Naive B cell (primary cell): ENCODE results near the gene MBLAC1. TPM values are rescaled to one million over a fixed set of nuclear protein-coding genes. Genes with fewer than 3 reads are reported as not detected.
"Not testable (repeated sequence)": the region's sequence is repeated elsewhere in the genome, so short reads cannot be mapped to it uniquely, and the experiment has no call there.

Source experiments
- ATAC-seq, 2 donors: fragments of 150-1000 bp; cut with Tn5 transposase; 2 replicates each; pipeline ENCODE4 v1.10.0; 2021; ENCODE audit warnings: low read depth in 2 of 2, mild to moderate bottlenecking in 2 of 2, moderate library complexity in 2 of 2
- DNase-seq: peaks from one replicate; pipeline ENCODE4 v3.0.0; 2022
- H3K27ac Mint-ChIP-seq, 6 donors: one replicate each; pipeline ENCODE4 v1.8.0; 2020 to 2022; ENCODE audit warnings: mild to moderate bottlenecking in 6 of 6, mixed read lengths in 6 of 6, moderate library complexity in 5 of 6, inconsistent platforms in 2 of 6
- H3K27me3 Mint-ChIP-seq, 3 donors: one replicate each; pipeline ENCODE4 v1.8.0; 2021 to 2022; ENCODE audit warnings: mixed read lengths in 3 of 3, mild to moderate bottlenecking in 1 of 3
- H3K36me3 Mint-ChIP-seq, 2 donors: one replicate each; pipeline ENCODE4 v1.8.0; 2020 to 2022; ENCODE audit warnings: mixed read lengths in 2 of 2, inconsistent platforms in 1 of 2, mild to moderate bottlenecking in 1 of 2
- H3K4me1 Mint-ChIP-seq, 3 donors: one replicate each; pipeline ENCODE4 v1.8.0; 2020 to 2022; ENCODE audit warnings: mixed read lengths in 3 of 3, inconsistent platforms in 1 of 3, mild to moderate bottlenecking in 1 of 3, moderate library complexity in 1 of 3
- H3K4me3 Mint-ChIP-seq, 8 donors: one replicate each; pipeline ENCODE4 v1.8.0; 2020 to 2022; ENCODE audit warnings: mild to moderate bottlenecking in 8 of 8, mixed read lengths in 8 of 8, moderate library complexity in 8 of 8, inconsistent platforms in 2 of 8
- H3K9me3 Mint-ChIP-seq, 7 donors: one replicate each; pipeline ENCODE4 v1.8.0; 2020 to 2022; ENCODE audit warnings: mixed read lengths in 7 of 7, mild to moderate bottlenecking in 5 of 7, inconsistent platforms in 2 of 7, moderate library complexity in 1 of 7
- polyA plus RNA-seq, 6 donors: library from polyadenylated mRNA; unstranded; fragments of 300-500 nt; fragmentation: Illumina TruSeq; gene quantifications; one replicate each; pipeline ENCODE4 v1.2.3, GENCODE V29; 2021; ENCODE audit warnings: low read depth in 6 of 6

MBLAC1 gene
- polyA plus RNA-seq, 6 donors from 2014 or later: 1.7 to 4.2 (median 2.4) TPM

DNA sequence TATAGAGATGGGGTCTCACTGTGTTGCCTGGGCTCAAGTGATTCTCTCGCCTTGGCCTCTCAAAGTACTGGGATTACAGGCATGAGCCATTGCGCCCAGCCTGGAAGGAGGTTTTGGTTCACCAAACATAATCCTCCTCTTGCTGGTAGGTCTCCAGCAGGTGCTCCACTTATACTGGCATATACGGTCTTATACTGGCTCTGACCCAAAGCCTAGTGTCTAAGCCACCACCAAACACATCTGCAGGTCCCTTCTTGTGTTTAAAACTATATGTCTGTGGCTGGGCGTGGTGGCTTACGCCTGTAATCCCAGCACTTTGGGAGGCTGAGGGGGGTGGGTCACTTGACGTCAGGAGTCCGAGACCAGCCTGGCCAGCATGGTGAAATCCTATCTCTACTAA is 5.4 kb downstream of the MBLAC1 start:
- no peak for DNase-seq
- Mint-ChIP-seq H3K9me3 (no peaks in the 10 kb centered on the region), H3K27me3 (no peaks in the 10 kb centered on the region), H3K4me1 (peaks cover 15 to 25% (median 25%) of the 10 kb centered on the region in 3 donors), H3K36me3 (no peaks in the 10 kb centered on the region), H3K27ac (peak overlapping the region in 3 of 6 donors; percentile 67 to 84 (median 81)), H3K4me3 (peak overlapping the region in 1 of 8 donors; percentile 51)
- ATAC-seq: no peak

DNA sequence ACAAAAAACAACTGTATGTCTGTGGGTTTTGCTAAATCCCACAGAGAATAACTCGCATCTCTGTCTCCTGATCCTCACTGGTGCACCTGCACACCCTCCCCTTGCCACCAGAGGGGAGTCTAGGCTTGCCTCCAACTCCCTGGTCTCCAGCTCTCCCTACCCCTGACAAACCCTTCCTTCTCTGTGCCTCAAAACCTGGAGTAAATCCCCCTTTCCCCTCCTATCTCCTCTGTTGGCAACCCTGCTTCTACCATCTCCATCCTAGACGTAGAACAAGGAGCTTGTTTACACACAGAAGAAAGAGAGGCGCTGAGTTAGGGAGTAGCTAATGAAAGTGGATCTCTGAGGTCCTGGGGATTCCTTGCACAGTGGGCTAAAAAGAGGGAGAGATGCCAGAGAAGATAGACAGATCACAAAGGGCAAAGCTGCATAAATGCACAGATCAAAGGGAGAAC is 6.0 kb downstream of the MBLAC1 start:
- Mint-ChIP-seq H3K9me3 (no peaks in the 10 kb centered on the region), H3K27me3 (no peaks in the 10 kb centered on the region), H3K4me3 (peak overlapping the region in 3 of 8 donors; percentile 25 to 51 (median 37)), H3K27ac (peak overlapping the region in 4 of 6 donors; percentile 9 to 93 (median 76)), H3K4me1 (peaks cover 15 to 30% (median 28%) of the 10 kb centered on the region in 3 donors), H3K36me3 (no peaks in the 10 kb centered on the region)
- ATAC-seq (peak; percentile 79 to 81), DNase-seq (peak; percentile 63)

DNA sequence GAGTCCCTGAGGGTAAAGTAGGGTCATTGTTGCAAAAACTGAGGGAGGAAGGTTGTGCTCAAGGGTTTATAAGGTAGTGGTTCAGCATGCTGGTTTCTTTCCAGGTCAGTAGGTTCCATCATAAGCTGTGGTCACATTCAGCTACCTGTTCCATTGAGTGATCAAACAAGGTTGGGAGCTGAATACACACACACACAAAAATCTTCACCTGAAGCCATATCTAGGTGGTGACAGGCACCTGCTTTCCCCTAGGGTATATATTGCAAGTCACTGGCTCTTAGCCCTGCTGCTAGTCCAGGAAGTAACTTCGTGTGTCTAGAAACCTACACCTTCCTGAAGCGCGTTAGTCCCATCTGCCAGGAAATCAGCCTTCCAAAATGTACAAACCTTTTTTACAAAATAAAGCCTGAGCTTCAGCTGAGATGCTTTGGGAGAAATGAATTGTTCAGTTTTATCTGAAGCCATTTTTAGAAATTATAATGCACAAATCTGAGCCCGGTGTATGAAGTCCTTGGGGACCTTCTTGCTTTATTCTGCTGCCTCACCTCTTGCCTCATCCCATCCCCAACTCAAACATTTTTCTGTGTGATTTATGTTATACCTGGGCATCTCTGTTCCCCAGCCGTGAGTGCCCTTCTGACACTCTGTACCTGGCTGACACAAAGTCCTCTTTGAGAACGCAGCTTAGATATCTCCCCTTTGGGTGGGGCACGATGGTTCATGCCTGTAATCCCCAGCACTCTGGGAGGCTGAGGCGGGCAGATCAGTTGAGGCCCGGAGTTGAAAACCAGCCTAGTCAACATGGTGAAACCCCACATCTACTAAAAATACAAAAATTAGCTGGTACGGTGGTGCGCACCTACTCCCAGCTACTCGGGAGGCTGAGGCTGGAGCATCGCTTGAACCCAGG is 11.3 kb downstream of the MBLAC1 start:
- peaks cover 3 to 30% (median 18%) of the 10 kb centered on the region in 3 donors for H3K4me1 Mint-ChIP-seq
- H3K27me3 Mint-ChIP-seq: no peaks in the 10 kb centered on the region
- peak overlapping the region; percentile 7 to 82 (median 54) for H3K4me3 Mint-ChIP-seq
- no peaks in the 10 kb centered on the region for H3K36me3 Mint-ChIP-seq
- H3K9me3 Mint-ChIP-seq: no peaks in the 10 kb centered on the region
- ATAC-seq (peak; percentile 77 to 81), DNase-seq (no peak)
- peak overlapping the region in 4 of 6 donors; percentile 70 to 96 (median 85) for H3K27ac Mint-ChIP-seq

GRCh38 chr7:100141555-100141949 is 14.8 kb downstream of the MBLAC1 start:
- DNase-seq (no peak), ATAC-seq (no peak)
- H3K36me3 Mint-ChIP-seq: no peaks in the 10 kb centered on the region
- peaks cover 3 to 30% (median 18%) of the 10 kb centered on the region in 3 donors for H3K4me1 Mint-ChIP-seq
- H3K27ac Mint-ChIP-seq: peak overlapping the region in 1 of 6 donors; percentile 58
- no peaks in the 10 kb centered on the region for H3K9me3 Mint-ChIP-seq
- no peaks in the 10 kb centered on the region for H3K27me3 Mint-ChIP-seq
- no peak overlapping the region for H3K4me3 Mint-ChIP-seq

DNA sequence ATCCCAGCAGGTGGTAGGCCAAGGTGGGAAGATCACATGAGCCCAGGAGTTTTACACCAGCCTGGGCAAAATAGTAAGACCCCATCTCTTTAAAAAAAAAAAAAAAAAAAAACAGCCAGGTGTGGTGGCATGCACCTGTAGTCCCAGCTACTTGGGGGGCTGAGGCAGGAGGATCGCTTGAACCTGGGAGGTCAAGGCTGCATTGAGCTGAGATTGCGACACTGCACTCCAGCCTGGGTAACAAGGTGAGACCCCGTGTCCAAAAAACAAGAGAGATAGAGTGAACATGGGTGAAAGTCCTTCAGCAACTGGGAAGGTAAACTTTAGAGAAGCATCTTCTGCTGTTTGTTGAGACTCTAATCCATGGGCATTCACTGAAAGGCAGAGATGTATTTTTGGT is 15.7 kb downstream of the MBLAC1 start:
- Mint-ChIP-seq H3K4me3 (no peak overlapping the region), H3K27me3 (no peaks in the 10 kb centered on the region), H3K27ac (no peak overlapping the region), H3K36me3 (no peaks in the 10 kb centered on the region), H3K4me1 (peaks cover 3 to 27% (median 17%) of the 10 kb centered on the region in 3 donors), H3K9me3 (no peaks in the 10 kb centered on the region)
- ATAC-seq (no peak), DNase-seq (no peak)

GRCh38 chr7:100146350-100146749 is 19.6 kb downstream of the MBLAC1 start:
- H3K27ac Mint-ChIP-seq, H3K27me3 Mint-ChIP-seq, H3K36me3 Mint-ChIP-seq, ATAC-seq, H3K9me3 Mint-ChIP-seq, DNase-seq: not testable (repeated sequence)
- Mint-ChIP-seq H3K4me1 (peaks cover 18 to 33% (median 23%) of the 10 kb centered on the region in 3 donors), H3K4me3 (peak overlapping the region in 1 of 8 donors; percentile 14)

DNA sequence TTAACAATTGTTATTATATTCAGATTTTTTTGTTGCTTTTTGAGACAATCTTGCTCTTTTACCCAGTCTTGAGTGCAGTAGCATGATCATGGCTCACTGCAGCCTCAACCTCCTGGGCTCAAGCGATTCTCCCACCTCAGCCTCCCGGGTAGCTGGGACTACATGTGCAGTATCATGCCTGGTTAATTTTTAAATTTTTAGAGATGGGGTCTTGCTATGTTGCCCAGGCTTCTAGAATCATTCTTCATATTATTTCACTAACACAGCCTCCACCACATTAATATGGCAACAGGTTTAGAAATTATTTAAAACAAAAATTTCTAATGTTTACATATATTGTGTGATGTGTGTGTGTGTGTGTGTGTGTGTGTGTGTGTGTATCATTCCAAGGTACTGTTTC is 20.5 kb downstream of the MBLAC1 start:
- H3K27me3 Mint-ChIP-seq: no peaks in the 10 kb centered on the region
- peaks cover under 1 to 2% of the 10 kb centered on the region in 2 donors for H3K36me3 Mint-ChIP-seq
- no peak for ATAC-seq
- H3K4me1 Mint-ChIP-seq: peaks cover 20 to 36% (median 28%) of the 10 kb centered on the region in 3 donors
- peak overlapping the region in 1 of 8 donors; percentile 91 for H3K4me3 Mint-ChIP-seq
- H3K9me3 Mint-ChIP-seq: no peaks in the 10 kb centered on the region
- peak overlapping the region in 2 of 6 donors; percentile 50 to 95 for H3K27ac Mint-ChIP-seq
- no peak for DNase-seq

DNA sequence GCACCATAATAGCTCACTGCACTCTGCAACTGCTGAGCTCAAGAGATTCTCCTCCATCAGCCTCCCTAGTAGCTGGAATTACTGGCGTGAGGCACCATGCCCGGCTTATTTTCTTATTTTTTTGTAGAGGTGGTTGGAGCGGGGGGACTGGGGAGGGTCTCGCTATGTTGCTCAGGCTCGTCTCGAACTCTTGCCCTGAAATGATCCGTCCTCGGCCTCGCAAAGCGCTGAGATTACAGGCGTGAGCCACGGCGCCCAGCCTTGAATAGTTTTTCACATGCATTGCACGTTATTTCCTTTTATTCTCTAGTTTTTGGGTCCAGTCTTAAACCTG is 21.4 kb downstream of the MBLAC1 start:
- ATAC-seq (peak; percentile 0 to 5), DNase-seq (no peak)
- Mint-ChIP-seq H3K4me3 (peak overlapping the region; percentile 87 to 100 (median 97)), H3K36me3 (peaks cover 5 to 8% of the 10 kb centered on the region in 2 donors), H3K27me3 (no peaks in the 10 kb centered on the region), H3K9me3 (no peaks in the 10 kb centered on the region), H3K4me1 (peaks cover 25 to 45% (median 37%) of the 10 kb centered on the region in 3 donors), H3K27ac (peak overlapping the region; percentile 94 to 98 (median 96))

GRCh38 chr7:100148559-100149328 is 22.0 kb downstream of the MBLAC1 start, which contains the start of gene LAMTOR4:
Gene LAMTOR4, plus strand, starts transcription at chr7:100148918. Its CDS starts 55 bp downstream, at chr7:100148973.
- ATAC-seq: peak; percentile 92
- no peaks in the 10 kb centered on the region for H3K9me3 Mint-ChIP-seq
- peak within 1 kb of the TSS; percentile 87 to 100 (median 97) for H3K4me3 Mint-ChIP-seq
- DNase-seq: peak; percentile 97
- H3K27me3 Mint-ChIP-seq: no peaks in the 10 kb centered on the region
- peak within 1 kb of the TSS; percentile 94 to 98 (median 96) for H3K27ac Mint-ChIP-seq
- peaks cover 5 to 8% of the 10 kb centered on the region in 2 donors for H3K36me3 Mint-ChIP-seq
- H3K4me1 Mint-ChIP-seq: peaks cover 28 to 51% (median 43%) of the 10 kb centered on the region in 3 donors

DNA sequence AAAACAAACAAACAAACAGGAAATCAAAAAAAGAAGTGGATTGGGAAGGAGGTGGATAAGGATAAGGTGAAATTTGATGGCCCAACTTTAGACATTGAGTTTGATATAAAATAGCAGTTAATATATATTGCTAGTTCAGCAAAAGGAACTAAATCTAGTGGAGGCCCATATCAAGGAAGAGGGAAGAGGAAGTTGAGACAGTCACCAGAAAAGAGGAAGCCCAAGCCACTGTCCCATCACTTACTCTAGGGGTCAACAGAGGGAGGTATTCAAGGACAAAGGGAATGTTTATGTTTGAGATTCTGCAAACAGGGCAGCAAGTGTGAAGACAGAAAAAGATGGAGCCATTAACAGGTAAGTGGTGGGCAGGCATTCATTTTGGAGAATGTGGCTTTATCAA is 25.6 kb downstream of the MBLAC1 start:
- H3K4me3 Mint-ChIP-seq: peak overlapping the region in 7 of 8 donors; percentile 43 to 81 (median 71)
- peaks cover 5 to 8% of the 10 kb centered on the region in 2 donors for H3K36me3 Mint-ChIP-seq
- DNase-seq: peak; percentile 45
- no peaks in the 10 kb centered on the region for H3K27me3 Mint-ChIP-seq
- H3K4me1 Mint-ChIP-seq: peaks cover 39 to 78% (median 69%) of the 10 kb centered on the region in 3 donors
- peak overlapping the region in 5 of 6 donors; percentile 30 to 92 (median 73) for H3K27ac Mint-ChIP-seq
- H3K9me3 Mint-ChIP-seq: no peaks in the 10 kb centered on the region
- no peak for ATAC-seq

GRCh38 chr7:100152937-100153666 is 26.3 kb downstream of the MBLAC1 start:
- peak overlapping the region in 4 of 8 donors; percentile 16 to 71 (median 44) for H3K4me3 Mint-ChIP-seq
- no peaks in the 10 kb centered on the region for H3K9me3 Mint-ChIP-seq
- H3K36me3 Mint-ChIP-seq: peaks cover 5 to 8% of the 10 kb centered on the region in 2 donors
- no peaks in the 10 kb centered on the region for H3K27me3 Mint-ChIP-seq
- peak overlapping the region in 3 of 6 donors; percentile 59 to 69 (median 64) for H3K27ac Mint-ChIP-seq
- no peak for DNase-seq
- H3K4me1 Mint-ChIP-seq: peaks cover 43 to 82% (median 74%) of the 10 kb centered on the region in 3 donors
- no peak for ATAC-seq

GRCh38 chr7:100153708-100154535 is 27.2 kb downstream of the MBLAC1 start:
- H3K9me3 Mint-ChIP-seq: no peaks in the 10 kb centered on the region
- ATAC-seq (no peak), DNase-seq (no peak)
- peaks cover 35 to 78% (median 71%) of the 10 kb centered on the region in 3 donors for H3K4me1 Mint-ChIP-seq
- H3K36me3 Mint-ChIP-seq: peaks cover 5 to 8% of the 10 kb centered on the region in 2 donors
- peak overlapping the region in 4 of 6 donors; percentile 47 to 87 (median 64) for H3K27ac Mint-ChIP-seq
- H3K4me3 Mint-ChIP-seq: peak overlapping the region in 4 of 8 donors; percentile 16 to 62 (median 30)
- H3K27me3 Mint-ChIP-seq: no peaks in the 10 kb centered on the region
